Ascending aorta (tissue), 2 donors: Measurements from ENCODE around the gene PLAC1. TPM values are rescaled to one million over a fixed set of nuclear protein-coding genes. Genes with fewer than 3 reads are reported as not detected.

Source experiments
- DNase-seq, 2 donors: peaks; one replicate each; pipeline ENCODE4 v3.0.0-alpha.2; 2019; ENCODE audit warnings: low spot score in 2 of 2
- H3K27ac ChIP-seq, 2 donors: fragments of 200-600 bp; sonication (generic); one replicate each; pipeline ENCODE4 v1.5.1; 2016 to 2017; ENCODE audit warnings: mild to moderate bottlenecking in 1 of 2
- H3K27me3 ChIP-seq: fragments of 200-600 bp; sonication (generic); one replicate; pipeline ENCODE4 v1.5.1; 2017
- H3K36me3 ChIP-seq, 2 donors: fragments of 200-600 bp; sonication (generic); one replicate each; pipeline ENCODE4 v1.5.1; 2016
- H3K4me1 ChIP-seq, 2 donors: fragments of 200-600 bp; sonication (generic); one replicate each; pipeline ENCODE4 v1.5.1; 2016 to 2017; ENCODE audit warnings: mild to moderate bottlenecking in 1 of 2
- H3K4me3 ChIP-seq, 2 donors: fragments of 200-600 bp; sonication (generic); one replicate each; pipeline ENCODE4 v1.5.1; 2016 to 2017; ENCODE audit warnings: mild to moderate bottlenecking in 1 of 2
- H3K9me3 ChIP-seq, 2 donors: fragments of 200-600 bp; sonication (generic); one replicate each; pipeline ENCODE4 v1.5.1; 2016
- intact Hi-C: fragments of 100-400 bp; cut with DNase I; formaldehyde crosslinking; loops from one replicate; pipeline ENCODE4 v1.15.1; 2023
- total RNA-seq: library from RNA; depleted of rRNA; stranded (reverse); fragments of >200 nt; gene quantifications from one replicate; pipeline ENCODE4 v1.1.0, GENCODE V29; 2016
- TF ChIP-seq, protein P1 (sequence below), 3 experiments: fragments of 200-600 bp in 2 of 3; fragments of 450-650 bp in 1 of 3; sonication (generic) in 2 of 3; IDR thresholded peaks; one replicate each; pipeline ENCODE4 v1.5.1; 2016 to 2019; ENCODE audit warnings: antibody characterized with exemption in 3 of 3, mild to moderate bottlenecking in 1 of 3, moderate library complexity in 1 of 3

The PLAC1 gene, protein sequence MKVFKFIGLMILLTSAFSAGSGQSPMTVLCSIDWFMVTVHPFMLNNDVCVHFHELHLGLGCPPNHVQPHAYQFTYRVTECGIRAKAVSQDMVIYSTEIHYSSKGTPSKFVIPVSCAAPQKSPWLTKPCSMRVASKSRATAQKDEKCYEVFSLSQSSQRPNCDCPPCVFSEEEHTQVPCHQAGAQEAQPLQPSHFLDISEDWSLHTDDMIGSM
- total RNA-seq, result not detected

DNA sequence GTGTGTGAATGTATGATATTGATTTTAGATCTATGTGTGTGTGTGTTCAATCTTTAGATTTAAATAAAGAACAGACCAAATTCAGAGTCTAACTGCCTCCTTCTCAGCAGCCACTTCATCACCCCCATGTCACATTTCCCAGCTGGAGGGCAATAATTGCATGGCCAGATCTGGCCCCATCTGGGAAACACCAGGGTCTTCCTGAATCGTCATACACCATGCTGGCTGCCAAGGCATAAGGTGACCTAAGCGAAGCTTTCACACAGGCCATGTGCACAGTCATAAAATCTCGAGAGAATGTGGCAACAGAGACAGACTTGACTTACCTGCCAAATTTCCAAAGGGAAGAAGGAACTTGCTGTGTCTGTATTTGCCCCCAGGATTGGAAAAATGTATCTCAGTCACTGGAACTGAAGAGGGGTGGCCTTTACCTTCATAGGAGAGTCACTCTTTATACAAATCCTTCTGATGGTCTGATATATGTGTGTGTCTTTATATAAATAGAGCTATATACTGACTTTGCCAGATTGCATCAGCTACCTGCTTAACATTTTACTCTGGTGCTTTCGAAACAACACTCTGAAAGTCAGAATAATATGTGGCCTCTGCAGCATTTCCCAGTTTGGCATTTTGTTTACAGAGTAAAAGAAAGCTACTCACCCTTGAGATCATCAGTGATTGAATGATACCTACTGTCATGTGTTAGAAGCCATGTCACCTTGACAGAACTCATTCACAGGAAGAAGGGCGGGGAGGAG, at the start of gene PLAC1:
Gene PLAC1 (minus strand): TSS at position 470 of the 758 bp plus-strand sequence. CDS start 91,789 bp downstream, outside the sequence.
- Histone ChIP-seq H3K9me3 (no peaks in the 10 kb centered on the region), H3K4me1 (no peaks in the 10 kb centered on the region), H3K4me3 (no peak within 1 kb of the TSS), H3K36me3 (no peaks in the 10 kb centered on the region), H3K27me3 (no peaks in the 10 kb centered on the region), H3K27ac (no peak within 1 kb of the TSS)
- intact Hi-C loops, result no loop called here
- DNase-seq, result no peak
- TF ChIP-seq, protein P1, sequence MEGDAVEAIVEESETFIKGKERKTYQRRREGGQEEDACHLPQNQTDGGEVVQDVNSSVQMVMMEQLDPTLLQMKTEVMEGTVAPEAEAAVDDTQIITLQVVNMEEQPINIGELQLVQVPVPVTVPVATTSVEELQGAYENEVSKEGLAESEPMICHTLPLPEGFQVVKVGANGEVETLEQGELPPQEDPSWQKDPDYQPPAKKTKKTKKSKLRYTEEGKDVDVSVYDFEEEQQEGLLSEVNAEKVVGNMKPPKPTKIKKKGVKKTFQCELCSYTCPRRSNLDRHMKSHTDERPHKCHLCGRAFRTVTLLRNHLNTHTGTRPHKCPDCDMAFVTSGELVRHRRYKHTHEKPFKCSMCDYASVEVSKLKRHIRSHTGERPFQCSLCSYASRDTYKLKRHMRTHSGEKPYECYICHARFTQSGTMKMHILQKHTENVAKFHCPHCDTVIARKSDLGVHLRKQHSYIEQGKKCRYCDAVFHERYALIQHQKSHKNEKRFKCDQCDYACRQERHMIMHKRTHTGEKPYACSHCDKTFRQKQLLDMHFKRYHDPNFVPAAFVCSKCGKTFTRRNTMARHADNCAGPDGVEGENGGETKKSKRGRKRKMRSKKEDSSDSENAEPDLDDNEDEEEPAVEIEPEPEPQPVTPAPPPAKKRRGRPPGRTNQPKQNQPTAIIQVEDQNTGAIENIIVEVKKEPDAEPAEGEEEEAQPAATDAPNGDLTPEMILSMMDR (IDR thresholded peaks at IDR 0.05), result no peak

DNA sequence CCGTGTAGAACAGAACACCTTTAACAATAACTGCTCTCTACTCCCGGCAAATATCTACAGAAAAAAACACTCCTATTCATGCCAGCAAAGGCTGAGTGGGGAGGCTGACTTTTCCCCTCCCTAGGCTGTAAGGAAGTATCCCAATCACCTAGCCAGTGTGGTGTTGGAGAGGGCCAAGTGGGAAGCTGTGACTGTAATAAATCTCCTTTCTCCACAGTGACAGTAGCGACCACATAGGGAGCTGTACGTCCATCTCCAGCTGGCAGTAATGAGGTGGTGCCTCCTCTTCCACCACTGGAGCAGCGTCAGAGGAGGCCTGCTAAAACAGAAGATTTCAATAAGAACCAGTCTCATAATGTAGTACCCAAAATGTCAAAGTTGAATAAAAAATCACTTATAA, 47.9 kb upstream of the PLAC1 start:
- no peaks in the 10 kb centered on the region for H3K27me3 ChIP-seq
- TF ChIP-seq, protein P1 (IDR thresholded peaks at IDR 0.05), result no peak
- DNase-seq, result no peak
- H3K9me3 ChIP-seq, result no peaks in the 10 kb centered on the region
- H3K27ac ChIP-seq, result no peak overlapping the region
- intact Hi-C loops, result no loop called here
- H3K36me3 ChIP-seq, result no peaks in the 10 kb centered on the region
- no peaks in the 10 kb centered on the region for H3K4me1 ChIP-seq
- no peak overlapping the region for H3K4me3 ChIP-seq

DNA sequence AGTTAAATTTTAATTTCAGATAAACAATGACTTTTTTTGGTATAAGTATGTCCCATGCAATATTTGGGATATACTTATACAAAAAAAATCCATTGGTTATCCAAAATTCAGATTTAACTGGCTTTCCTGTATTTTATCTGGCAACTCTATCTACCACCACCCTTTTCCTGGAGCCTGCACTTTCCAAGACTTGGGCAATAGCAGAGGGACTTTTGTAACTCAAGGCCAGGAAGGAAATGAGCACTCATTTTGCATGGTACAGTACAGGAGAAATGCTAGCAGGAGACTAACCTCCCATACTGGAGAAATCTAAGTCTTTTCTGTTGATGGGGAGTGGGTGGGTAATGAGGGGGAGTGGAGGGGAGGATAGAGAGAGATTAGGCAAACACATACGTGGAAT, 37.7 kb upstream of the PLAC1 start:
- TF ChIP-seq, protein P1 (IDR thresholded peaks at IDR 0.05), result no peak
- H3K4me3 ChIP-seq, result no peak overlapping the region
- H3K27ac ChIP-seq, result no peak overlapping the region
- no peaks in the 10 kb centered on the region for H3K36me3 ChIP-seq
- no peaks in the 10 kb centered on the region for H3K4me1 ChIP-seq
- intact Hi-C loops, result no loop called here
- DNase-seq, result no peak
- no peaks in the 10 kb centered on the region for H3K27me3 ChIP-seq
- H3K9me3 ChIP-seq, result no peaks in the 10 kb centered on the region

DNA sequence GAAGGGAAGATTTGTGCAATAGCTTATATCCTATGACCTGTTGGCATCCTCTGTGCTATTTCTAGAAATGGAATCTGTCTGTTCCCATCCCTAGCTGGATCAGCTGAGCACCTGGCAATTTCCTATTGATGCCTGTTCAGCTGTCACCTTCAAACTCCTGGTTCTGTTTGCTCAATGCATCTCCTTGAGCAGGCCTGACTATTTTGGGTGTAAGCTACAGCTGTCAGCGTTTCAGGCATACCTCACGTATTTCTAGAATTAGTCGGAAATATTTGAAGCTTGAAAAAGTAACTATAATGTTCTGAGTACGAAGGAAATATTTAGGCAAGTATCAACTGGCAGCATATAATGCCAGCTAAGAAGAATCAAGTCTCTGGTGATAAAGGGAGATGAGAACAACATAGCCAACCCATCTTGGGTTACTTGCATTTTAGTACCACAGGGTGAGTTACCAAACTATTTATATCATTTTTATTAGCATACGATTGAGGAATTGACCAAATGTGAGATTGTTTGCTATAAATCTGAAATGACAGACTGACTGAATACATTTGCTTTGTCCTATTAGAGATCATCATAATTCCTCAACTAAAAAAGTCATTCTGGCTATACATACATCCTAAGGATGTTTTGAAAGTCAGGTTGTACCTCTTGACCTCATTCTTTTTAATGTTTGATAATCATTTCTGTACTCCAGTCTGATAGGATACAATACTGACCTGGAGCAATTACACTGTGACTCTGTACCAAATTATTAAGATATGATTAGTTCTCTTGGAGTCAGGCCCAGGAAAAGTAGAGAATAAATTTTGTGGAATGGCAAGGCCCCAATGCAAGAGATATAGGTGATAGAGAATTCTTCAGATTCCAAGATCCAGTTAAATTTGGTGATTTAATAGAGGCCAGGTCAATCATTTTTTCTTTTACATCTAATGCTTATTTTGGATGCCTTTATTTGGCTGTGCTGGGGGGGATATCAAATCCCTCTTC, 36.4 kb upstream of the PLAC1 start:
- Histone ChIP-seq H3K4me3 (no peak overlapping the region), H3K27me3 (no peaks in the 10 kb centered on the region), H3K4me1 (no peaks in the 10 kb centered on the region), H3K27ac (no peak overlapping the region), H3K9me3 (no peaks in the 10 kb centered on the region), H3K36me3 (no peaks in the 10 kb centered on the region)
- intact Hi-C loops, result no loop called here
- DNase-seq, result no peak
- TF ChIP-seq, protein P1 (IDR thresholded peaks at IDR 0.05), result no peak

DNA sequence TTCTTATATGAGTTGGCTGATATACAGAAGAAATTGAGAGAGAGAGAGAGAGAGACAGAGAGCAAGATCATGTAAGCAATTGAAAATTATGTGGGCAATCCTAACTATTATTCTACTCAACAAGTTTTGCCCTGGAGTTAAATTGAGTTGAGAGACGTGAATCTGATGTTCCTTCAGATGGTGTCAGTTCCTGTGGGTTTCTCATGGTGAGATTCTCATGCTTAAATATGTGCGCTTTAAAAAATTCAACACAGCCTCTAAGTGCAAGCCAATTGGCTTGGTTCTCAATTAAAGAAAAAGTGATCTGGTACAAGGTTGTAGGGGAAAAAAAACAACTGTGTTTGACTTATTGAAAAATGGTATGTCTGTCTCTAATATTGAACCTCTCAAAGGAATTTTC, 35.4 kb upstream of the PLAC1 start:
- no peak overlapping the region for H3K27ac ChIP-seq
- no peaks in the 10 kb centered on the region for H3K27me3 ChIP-seq
- H3K9me3 ChIP-seq, result no peaks in the 10 kb centered on the region
- TF ChIP-seq, protein P1 (IDR thresholded peaks at IDR 0.05), result no peak
- intact Hi-C loops, result loop anchor here (1.0 kb wide), 1 partner anchor 26 kb away; no protein-coding TSS in a partner anchor
- H3K36me3 ChIP-seq, result no peaks in the 10 kb centered on the region
- H3K4me3 ChIP-seq, result no peak overlapping the region
- H3K4me1 ChIP-seq, result no peaks in the 10 kb centered on the region
- no peak for DNase-seq
